ENCODE results near the gene LRRC51. TPM values are rescaled to one million over a fixed set of nuclear protein-coding genes. Genes with fewer than 3 reads are reported as not detected.
A peak's percentile ranks its signal among the peaks of the same experiment; 100 is the strongest.

LRRC51 gene
- total RNA-seq, 4 donors from 2014 or later, result 3.8 to 10.2 (median 9.6) TPM; not detected in 1

- peaks cover 0 to 5% of the 10 kb centered on the region in 2 donors for H3K4me1 ChIP-seq
- no peaks in the 10 kb centered on the region for H3K9me3 ChIP-seq
- peak in 2 of 4 experiments; percentile 25 to 33 for TF ChIP-seq CTCF (IDR thresholded peaks at IDR 0.05)
- TF ChIP-seq POLR2A (IDR thresholded peaks at IDR 0.05), result peak; percentile 94 to 100
- no peaks in the 10 kb centered on the region for H3K27me3 ChIP-seq
- intact Hi-C loops (cut with DNase I; ENCODE audit: low total_unique reads), result no loop called here
- peak within 1 kb of the TSS; percentile 96 to 98 for H3K27ac ChIP-seq
- peak; percentile 98 to 100 for DNase-seq
- H3K4me3 ChIP-seq, result peak within 1 kb of the TSS; percentile 61 to 87
- no peaks in the 10 kb centered on the region for H3K36me3 ChIP-seq
Measured at GRCh38 chr11:72112143-72112977, 31.7 kb downstream of the LRRC51 start, which contains the start of gene ANAPC15. Gene ANAPC15 (minus strand): TSS chr11:72112695. CDS start chr11:72111276, 1,419 bp downstream.

DNA sequence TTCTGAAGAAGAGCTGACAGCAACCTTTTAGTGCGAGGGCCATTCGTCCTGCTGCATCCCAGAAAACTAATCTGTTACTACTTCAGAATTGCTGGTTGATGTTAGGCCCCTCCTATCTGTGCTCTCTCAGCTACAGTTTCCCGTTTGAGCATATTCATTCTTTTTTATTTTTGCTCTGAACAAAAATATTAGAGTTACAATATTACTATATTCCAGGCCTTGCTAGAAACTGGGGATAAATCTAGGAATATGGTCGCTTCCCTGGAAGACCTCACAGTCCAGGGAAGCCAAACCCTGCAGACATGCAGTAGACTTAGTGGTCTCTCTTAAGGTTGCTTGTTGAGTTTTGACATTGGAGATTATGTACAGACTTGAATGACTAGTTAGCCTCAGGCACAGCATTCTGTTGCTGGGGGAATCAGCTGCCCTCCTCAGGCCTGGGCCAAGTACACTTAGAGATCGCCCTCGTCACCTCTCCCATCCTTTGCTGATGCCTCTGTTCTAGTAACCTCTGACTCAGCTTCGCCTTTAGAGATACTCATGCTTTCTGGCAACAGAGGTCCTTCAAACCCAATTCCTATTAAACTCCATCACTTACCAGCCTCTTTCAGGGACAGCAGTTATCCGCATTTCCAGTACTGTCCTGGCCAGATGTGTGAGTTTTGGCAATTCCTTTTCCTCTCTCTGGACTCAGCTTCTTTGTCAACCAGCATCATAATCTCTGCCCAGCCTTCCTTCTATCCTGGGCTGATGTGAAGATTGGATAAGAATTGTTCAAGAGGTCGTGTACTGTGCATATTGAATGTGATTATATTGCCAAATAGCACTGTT lies 32.5 kb downstream of the LRRC51 start:
- H3K9me3 ChIP-seq, result no peaks in the 10 kb centered on the region
- H3K27ac ChIP-seq, result peak overlapping the region; percentile 96 to 98
- DNase-seq, result no peak
- H3K27me3 ChIP-seq, result no peaks in the 10 kb centered on the region
- no peaks in the 10 kb centered on the region for H3K36me3 ChIP-seq
- H3K4me3 ChIP-seq, result peak overlapping the region; percentile 61 to 87
- TF ChIP-seq POLR2A (IDR thresholded peaks at IDR 0.05) (no peak), CTCF (IDR thresholded peaks at IDR 0.05) (no peak)
- peaks cover 0 to 5% of the 10 kb centered on the region in 2 donors for H3K4me1 ChIP-seq
- intact Hi-C loops (cut with DNase I; ENCODE audit: low total_unique reads), result no loop called here

- Histone ChIP-seq H3K4me1 (peaks cover 0 to 5% of the 10 kb centered on the region in 2 donors), H3K27ac (no peak overlapping the region), H3K9me3 (no peaks in the 10 kb centered on the region), H3K27me3 (no peaks in the 10 kb centered on the region), H3K36me3 (no peaks in the 10 kb centered on the region), H3K4me3 (no peak overlapping the region)
- DNase-seq, result no peak
- TF ChIP-seq POLR2A (IDR thresholded peaks at IDR 0.05) (no peak), CTCF (IDR thresholded peaks at IDR 0.05) (no peak)
- intact Hi-C loops (cut with DNase I; ENCODE audit: low total_unique reads), result no loop called here
Measured at GRCh38 chr11:72114570-72114969, 33.9 kb downstream of the LRRC51 start.

- intact Hi-C loops (cut with DNase I; ENCODE audit: low total_unique reads), result no loop called here
- no peak for DNase-seq
- TF ChIP-seq CTCF (IDR thresholded peaks at IDR 0.05), result no peak
- no peak for TF ChIP-seq POLR2A (IDR thresholded peaks at IDR 0.05)
- Histone ChIP-seq H3K4me1 (peaks cover 0 to 5% of the 10 kb centered on the region in 2 donors), H3K27ac (no peak overlapping the region), H3K4me3 (no peak overlapping the region), H3K36me3 (no peaks in the 10 kb centered on the region), H3K27me3 (no peaks in the 10 kb centered on the region), H3K9me3 (no peaks in the 10 kb centered on the region)
Measured at GRCh38 chr11:72116019-72116755, 35.5 kb downstream of the LRRC51 start.

All from uterus (tissue), 4 donors.